Kidney epithelial cell (primary cell): ENCODE data around the gene ANP32B. TPM values are rescaled to one million over a fixed set of nuclear protein-coding genes. Genes with fewer than 3 reads are reported as not detected.

Experiments
- DNase-seq: peaks from one replicate; pipeline ENCODE4 v3.0.0-alpha.2; 2010; ENCODE audit warnings: low read depth
- H3K27me3 ChIP-seq: 2 replicates; pipeline ENCODE4 v1.6.0; 2011; ENCODE audit warnings: low read length; ENCODE audit not compliant: control insufficient read depth, insufficient read depth
- H3K36me3 ChIP-seq: 2 replicates; pipeline ENCODE4 v1.5.1; 2011; ENCODE audit warnings: low read length; ENCODE audit not compliant: control insufficient read depth, insufficient read depth
- H3K4me3 ChIP-seq: 2 replicates; pipeline ENCODE4 v1.5.1; 2011; ENCODE audit warnings: low read depth, mild to moderate bottlenecking, control low read depth, low read length
- total RNA-seq: library from RNA; depleted of rRNA; stranded (reverse); fragments of >200 nt; gene quantifications from 2 replicates; pipeline ENCODE4 v1.2.3, GENCODE V29; 2015
- TF ChIP-seq, protein P1 (sequence below): IDR thresholded peaks from 2 replicates; pipeline ENCODE4 v1.5.1; 2011; ENCODE audit warnings: mild to moderate bottlenecking, moderate library complexity, low read length, control low read depth, inconsistent platforms; ENCODE audit not compliant: insufficient read depth, poor library complexity, severe bottlenecking

ANP32B gene
- total RNA-seq, 1 donor from 2014 or later = 24.1 TPM

DNA sequence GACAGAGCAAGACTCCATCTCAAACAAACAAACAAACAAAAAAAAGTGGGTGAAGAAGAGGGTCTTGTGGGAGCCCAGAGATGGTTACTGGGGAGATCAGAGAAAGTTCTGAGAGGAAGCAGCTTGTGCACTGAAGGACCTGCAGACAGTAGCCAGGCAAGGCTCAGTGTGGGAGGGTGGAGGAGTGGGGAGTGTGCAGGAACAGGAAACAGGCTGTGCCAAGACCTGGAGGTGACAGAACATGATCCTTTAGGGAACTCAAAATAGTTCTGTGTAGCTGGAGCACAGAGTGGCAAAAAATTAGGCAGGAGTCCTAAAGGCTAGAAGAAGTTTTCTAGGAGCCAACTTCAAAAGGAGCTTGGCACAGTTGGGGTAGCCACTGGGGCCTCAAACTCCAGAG, 54.2 kb downstream of the ANP32B start:
- Histone ChIP-seq H3K36me3 (no peaks in the 10 kb centered on the region), H3K4me3 (no peak overlapping the region), H3K27me3 (no peaks in the 10 kb centered on the region)
- TF ChIP-seq, protein P1, sequence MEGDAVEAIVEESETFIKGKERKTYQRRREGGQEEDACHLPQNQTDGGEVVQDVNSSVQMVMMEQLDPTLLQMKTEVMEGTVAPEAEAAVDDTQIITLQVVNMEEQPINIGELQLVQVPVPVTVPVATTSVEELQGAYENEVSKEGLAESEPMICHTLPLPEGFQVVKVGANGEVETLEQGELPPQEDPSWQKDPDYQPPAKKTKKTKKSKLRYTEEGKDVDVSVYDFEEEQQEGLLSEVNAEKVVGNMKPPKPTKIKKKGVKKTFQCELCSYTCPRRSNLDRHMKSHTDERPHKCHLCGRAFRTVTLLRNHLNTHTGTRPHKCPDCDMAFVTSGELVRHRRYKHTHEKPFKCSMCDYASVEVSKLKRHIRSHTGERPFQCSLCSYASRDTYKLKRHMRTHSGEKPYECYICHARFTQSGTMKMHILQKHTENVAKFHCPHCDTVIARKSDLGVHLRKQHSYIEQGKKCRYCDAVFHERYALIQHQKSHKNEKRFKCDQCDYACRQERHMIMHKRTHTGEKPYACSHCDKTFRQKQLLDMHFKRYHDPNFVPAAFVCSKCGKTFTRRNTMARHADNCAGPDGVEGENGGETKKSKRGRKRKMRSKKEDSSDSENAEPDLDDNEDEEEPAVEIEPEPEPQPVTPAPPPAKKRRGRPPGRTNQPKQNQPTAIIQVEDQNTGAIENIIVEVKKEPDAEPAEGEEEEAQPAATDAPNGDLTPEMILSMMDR = no peak
- no peak for DNase-seq

DNA sequence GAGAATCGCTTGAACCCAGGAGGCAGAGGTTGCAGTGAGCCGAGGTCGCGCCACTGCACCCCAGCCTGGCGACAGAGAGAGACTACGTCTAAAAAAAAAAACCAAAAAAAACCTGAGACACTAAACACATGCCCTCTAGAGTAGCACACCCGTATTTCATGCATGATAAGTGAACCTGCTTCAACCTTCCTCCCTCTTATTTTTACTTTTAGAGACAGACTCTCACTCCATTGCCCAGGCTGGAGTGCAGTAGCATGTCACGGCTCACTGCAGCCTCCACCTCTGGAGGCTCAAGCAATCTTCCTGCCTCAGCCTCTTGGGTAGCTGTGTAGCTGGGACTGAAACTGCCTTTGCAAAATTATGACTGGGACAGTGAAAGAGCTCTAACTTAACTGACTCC, 55.8 kb downstream of the ANP32B start:
- Histone ChIP-seq H3K27me3 (no peaks in the 10 kb centered on the region), H3K4me3 (no peak overlapping the region), H3K36me3 (no peaks in the 10 kb centered on the region)
- TF ChIP-seq, protein P1 = no peak
- no peak for DNase-seq

DNA sequence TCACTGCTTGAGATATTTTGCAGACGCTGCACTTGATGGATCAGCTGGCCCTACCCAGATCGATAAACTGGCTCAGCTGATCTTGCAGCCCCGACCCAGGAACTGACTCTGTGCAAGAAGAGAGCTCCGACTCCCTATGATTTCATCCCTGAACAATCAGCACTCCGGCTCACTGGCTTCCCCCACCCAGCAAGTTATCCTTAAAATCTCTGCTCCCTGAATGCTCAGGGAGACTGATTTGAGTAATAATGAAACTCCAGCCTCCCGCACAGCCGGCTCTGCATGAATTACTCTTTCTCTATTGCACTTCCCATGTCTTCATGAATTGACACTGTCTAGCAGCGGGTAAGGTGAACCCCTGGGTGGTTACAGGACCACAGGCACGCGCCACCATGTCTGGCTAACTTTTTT, 56.5 kb downstream of the ANP32B start:
- no peak for DNase-seq
- Histone ChIP-seq H3K4me3 (no peak overlapping the region), H3K36me3 (no peaks in the 10 kb centered on the region), H3K27me3 (no peaks in the 10 kb centered on the region)
- TF ChIP-seq, protein P1 = no peak

DNA sequence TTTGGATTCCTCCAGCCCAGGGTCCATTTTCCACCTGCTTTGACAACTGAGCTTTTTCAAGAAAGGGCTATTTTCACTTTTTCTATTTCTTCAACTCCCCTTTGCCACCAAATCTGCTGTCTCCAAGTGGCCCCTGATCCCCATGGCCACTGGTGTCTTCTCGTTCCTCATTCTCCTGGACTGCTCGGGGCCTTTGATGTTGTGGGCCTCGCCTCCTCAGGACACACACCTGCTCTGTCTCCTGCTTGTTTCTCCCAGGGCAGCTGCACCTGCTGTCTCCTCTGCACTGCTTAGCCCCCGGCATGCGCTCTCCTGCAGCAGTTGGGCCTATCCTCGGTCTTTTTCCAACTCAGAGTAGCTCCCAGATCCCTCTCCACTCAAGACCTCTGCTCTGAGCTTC, 57.1 kb downstream of the ANP32B start:
- Histone ChIP-seq H3K4me3 (no peak overlapping the region), H3K27me3 (no peaks in the 10 kb centered on the region), H3K36me3 (no peaks in the 10 kb centered on the region)
- DNase-seq = no peak
- TF ChIP-seq, protein P1 = no peak

DNA sequence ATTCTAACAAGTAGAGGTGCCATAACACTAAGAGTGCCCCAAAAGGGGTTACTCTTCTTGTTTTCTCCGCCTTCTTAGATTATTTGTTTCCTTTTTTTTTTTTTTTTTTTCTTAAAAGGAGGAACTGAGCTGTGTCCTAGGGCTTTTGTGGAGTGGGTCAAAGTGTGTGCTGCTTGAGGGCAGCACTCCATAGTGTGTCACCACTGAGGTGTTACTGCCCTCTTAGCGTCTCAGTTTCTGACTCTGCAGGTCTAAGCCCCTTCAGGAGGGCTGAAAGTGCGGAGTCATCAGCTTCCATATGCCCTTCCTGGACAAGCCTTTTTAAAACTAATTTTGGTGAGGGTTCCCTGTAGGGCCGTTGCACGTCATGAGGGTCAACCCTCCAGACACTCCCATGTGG, 60.8 kb downstream of the ANP32B start:
- TF ChIP-seq, protein P1 = no peak
- Histone ChIP-seq H3K36me3 (no peaks in the 10 kb centered on the region), H3K27me3 (no peaks in the 10 kb centered on the region), H3K4me3 (no peak overlapping the region)
- no peak for DNase-seq
